ENCODE results near the gene MTMR10.

DNA sequence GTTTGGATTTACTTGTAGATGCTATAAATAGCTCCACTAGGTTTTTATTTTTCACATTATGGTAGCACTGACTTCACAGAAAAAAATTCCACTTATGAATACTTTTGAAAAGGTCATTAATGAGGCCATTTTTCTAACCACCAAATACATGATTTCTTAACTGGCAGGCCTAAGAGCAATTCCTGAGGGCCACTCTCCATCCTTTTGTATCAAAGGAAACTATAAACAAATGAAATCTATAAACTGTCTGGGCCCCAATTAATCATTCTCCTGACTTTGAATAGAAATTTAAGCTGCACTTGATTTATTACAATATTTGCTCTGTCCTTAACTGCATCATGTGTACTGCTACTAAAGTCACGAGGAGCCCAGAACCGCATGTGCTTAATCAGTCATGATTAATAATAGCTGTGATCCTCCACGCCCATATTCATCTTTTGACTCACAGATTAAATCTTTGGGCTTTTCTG lies 25.1 kb upstream of the MTMR10 start:
- TF ChIP-seq CTCF (IDR thresholded peaks at IDR 0.05; ENCODE audit: low read length) (no peak), EZH2 (IDR thresholded peaks at IDR 0.05; ENCODE audit: borderline replicate concordance, low read length) (no peak)

All from OCI-LY1 (cell line).